Stimulated activated naive CD8-positive, alpha-beta T cell treated with anti-CD3 and anti-CD28 coated beads, Interleukin-15, Interleukin-2, amounts not matched to agents 100 ng/mL and 50 ng/mL, for 24 hours (primary cell): ENCODE results near the gene ERP27.

Source experiments
- H3K27ac Mint-ChIP-seq: one replicate; pipeline ENCODE4 v1.8.0; 2021; ENCODE audit warnings: mild to moderate bottlenecking, mixed read lengths
- H3K27me3 Mint-ChIP-seq: one replicate; pipeline ENCODE4 v1.8.0; 2021; ENCODE audit warnings: mixed read lengths
- H3K36me3 Mint-ChIP-seq: one replicate; pipeline ENCODE4 v1.8.0; 2021; ENCODE audit warnings: low read depth, mixed read lengths
- H3K4me1 Mint-ChIP-seq: one replicate; pipeline ENCODE4 v1.8.0; 2021; ENCODE audit warnings: low read depth, mixed read lengths
- H3K4me3 Mint-ChIP-seq: one replicate; pipeline ENCODE4 v1.8.0; 2021; ENCODE audit warnings: mild to moderate bottlenecking, mixed read lengths
- H3K9me3 Mint-ChIP-seq: one replicate; pipeline ENCODE4 v1.8.0; 2021; ENCODE audit warnings: mixed read lengths

Gene ERP27

DNA sequence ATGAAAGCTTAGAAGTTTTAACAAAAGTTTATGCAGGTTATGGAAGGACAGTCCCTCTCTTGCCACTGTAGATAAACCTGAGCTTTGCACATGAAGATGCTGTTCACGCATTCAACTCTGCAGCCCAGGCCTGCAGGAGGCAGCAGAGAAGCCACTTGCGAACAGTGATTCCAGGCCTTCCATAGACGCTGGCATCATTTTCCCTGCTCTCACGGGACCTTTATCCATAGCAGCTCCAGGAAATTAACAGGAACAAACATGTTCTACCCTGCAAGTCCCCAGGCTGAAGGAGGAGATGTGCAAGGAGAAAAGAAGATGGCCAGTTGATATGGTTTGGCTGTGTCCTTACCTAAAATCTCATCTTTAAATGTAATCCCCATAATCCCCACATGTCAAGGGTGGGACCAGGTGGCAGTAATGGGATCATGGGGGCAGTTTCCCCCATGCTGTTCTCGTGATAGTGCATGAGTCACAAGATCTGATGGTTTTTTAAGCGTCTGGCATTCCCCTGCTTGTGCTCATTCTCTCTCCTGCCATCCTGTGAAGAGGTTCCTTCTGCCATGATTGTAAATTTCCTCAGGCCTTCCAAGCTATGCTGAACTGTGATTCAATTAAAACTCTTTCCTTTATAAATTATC lies 2.0 kb downstream of the ERP27 start:
- Mint-ChIP-seq H3K27ac (no peak overlapping the region), H3K36me3 (peaks cover 70% of the 10 kb centered on the region)

DNA sequence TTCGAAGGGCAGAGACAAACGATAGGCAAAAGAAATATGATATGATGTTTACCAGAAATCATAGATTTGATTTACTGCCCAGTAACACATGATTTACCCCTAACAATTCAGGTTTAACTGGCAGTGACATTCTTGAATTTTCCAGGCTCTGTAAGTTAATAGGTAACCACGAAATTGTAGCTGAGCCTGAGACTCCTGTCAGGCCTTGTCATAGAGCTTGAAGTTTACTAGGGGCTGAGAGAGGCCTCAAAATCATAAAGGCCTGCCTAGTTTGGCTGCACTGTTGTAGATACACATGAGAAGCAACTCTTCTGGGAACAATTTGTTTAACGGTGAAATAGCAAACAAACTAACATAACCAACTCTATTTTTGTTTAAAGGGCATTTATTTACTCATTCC lies 3.3 kb downstream of the ERP27 start:
- H3K27ac Mint-ChIP-seq: no peak overlapping the region
- no peaks in the 10 kb centered on the region for H3K27me3 Mint-ChIP-seq
- no peaks in the 10 kb centered on the region for H3K9me3 Mint-ChIP-seq
- H3K4me1 Mint-ChIP-seq: peaks cover 42% of the 10 kb centered on the region
- peaks cover 57% of the 10 kb centered on the region for H3K36me3 Mint-ChIP-seq
- H3K4me3 Mint-ChIP-seq: no peak overlapping the region

More for the DNA sequence above, 2.0 kb downstream of the ERP27 start:
- Mint-ChIP-seq H3K4me3 (no peak overlapping the region), H3K9me3 (no peaks in the 10 kb centered on the region), H3K4me1 (peaks cover 44% of the 10 kb centered on the region), H3K27me3 (no peaks in the 10 kb centered on the region)

DNA sequence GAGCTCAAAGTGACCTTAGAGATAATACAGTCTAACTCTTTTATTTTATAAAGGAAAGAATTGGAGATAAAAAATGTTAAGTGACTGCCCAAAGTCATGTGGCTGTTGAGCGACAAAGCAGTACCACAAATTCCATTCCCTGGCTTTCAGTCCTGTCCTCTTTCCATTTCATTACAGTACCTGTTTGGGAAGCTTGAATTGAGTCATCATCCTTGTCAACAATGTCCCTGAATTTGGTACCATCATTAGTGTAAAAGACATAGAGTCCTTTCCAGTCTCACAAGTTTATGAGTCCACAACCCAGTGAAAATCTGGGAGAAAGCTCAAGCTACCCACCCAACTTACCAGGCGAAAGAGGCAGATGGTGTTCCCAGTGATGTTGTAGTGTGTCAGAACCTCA lies 3.8 kb downstream of the ERP27 start:
- H3K27ac Mint-ChIP-seq: no peak overlapping the region
- H3K27me3 Mint-ChIP-seq: no peaks in the 10 kb centered on the region
- H3K4me3 Mint-ChIP-seq: no peak overlapping the region
- H3K4me1 Mint-ChIP-seq: peaks cover 36% of the 10 kb centered on the region
- H3K36me3 Mint-ChIP-seq: peaks cover 52% of the 10 kb centered on the region
- H3K9me3 Mint-ChIP-seq: no peaks in the 10 kb centered on the region

DNA sequence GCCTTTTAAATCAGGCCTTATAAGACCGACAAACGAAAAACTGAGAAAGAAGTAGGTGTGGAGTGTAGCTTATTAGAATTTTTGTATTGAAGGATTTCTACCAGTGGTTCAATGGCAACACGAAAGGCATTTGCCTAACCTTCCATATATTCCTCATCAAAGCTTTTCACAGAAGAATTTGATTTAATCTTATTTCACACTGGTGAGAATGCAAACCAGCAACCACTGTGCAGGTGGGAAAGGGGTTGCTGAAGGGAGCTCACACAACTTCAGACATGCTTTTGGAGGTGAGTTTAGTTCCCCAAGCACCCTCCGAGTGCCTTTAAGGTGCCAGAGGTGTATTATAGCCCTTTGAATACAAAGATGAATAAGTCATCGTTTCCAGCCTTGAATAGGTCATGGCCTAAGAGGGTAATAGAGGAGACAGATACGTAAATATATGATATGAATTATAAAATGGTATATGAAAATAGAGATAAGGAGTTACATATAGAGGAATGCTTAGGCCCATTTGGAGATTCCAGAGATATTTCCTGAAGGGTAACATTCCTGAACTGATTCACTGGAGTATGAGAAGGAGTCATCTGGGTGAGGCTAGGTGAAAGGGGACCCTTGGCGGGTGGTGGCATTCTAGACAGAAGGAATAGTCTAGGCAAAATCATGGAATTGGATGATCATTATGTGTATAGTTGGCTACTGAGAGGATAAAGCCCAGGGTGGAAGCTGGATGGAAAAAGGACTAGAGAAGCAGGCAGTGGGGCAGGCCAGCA lies 6.4 kb downstream of the ERP27 start:
- H3K27me3 Mint-ChIP-seq: no peaks in the 10 kb centered on the region
- H3K27ac Mint-ChIP-seq: no peak overlapping the region
- peaks cover 14% of the 10 kb centered on the region for H3K4me1 Mint-ChIP-seq
- H3K4me3 Mint-ChIP-seq: no peak overlapping the region
- H3K36me3 Mint-ChIP-seq: peaks cover 43% of the 10 kb centered on the region
- H3K9me3 Mint-ChIP-seq: no peaks in the 10 kb centered on the region

DNA sequence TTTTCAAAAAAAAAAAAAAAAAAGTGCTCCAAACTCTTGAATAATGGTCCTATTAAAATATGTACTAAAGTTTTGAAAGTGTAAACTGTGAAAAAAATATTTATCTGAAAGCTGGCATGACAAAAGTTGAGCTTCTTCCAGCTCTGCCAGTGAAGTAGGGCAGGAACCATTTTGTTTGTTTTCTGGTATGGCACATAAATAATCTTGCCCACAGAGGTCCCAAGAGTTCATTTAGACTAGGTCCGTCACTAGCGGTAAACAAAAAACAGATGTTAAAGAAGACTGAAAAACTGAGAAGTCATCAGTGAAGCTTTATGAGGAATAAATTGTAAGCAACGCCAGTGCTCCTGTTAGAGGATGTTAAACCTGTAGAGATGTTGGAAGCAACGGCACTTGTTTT lies 7.0 kb downstream of the ERP27 start:
- Mint-ChIP-seq H3K27ac (no peak overlapping the region), H3K9me3 (no peaks in the 10 kb centered on the region), H3K27me3 (no peaks in the 10 kb centered on the region), H3K4me1 (peaks cover 10% of the 10 kb centered on the region), H3K36me3 (peaks cover 37% of the 10 kb centered on the region), H3K4me3 (no peak overlapping the region)

DNA sequence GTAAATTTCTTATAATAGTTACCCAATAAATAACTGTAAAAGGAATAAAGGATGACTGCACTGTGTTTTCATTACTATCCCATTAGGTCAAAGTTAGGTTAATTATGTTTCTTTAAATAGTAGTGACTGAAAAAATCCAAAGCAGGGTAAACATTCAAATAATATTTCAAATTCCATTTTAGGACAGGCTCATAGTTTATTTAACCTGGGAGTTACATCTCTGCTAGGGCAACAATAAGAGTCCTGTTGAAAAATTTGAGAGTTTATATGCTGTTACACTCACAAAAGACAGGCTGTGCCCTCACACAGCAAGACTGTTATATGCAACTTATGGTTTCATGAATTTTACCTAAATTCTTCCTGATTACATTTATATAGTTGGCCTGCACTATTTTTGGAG lies 8.0 kb downstream of the ERP27 start:
- peaks cover 37% of the 10 kb centered on the region for H3K36me3 Mint-ChIP-seq

DNA sequence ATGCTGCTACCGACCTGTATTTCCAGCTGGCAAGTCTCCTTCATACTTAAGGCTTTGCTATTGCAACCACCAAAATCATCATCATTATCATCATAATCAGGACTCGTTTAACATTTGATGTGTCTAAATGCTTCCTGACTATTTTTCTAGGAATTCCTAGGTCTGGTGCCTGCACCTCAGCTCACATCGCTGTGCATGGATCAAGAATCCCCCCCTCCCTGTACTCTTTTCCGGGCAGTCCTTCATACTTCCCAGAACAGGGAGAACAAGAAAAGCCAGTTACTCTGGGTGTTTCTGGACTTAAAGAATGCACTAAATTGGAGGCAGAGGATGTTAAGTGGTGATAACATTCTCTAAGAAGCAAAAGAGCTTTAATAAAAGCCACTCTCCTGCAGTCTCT lies 9.4 kb downstream of the ERP27 start:
- no peak overlapping the region for H3K27ac Mint-ChIP-seq
- no peaks in the 10 kb centered on the region for H3K27me3 Mint-ChIP-seq
- peaks cover 4% of the 10 kb centered on the region for H3K4me1 Mint-ChIP-seq
- peaks cover 29% of the 10 kb centered on the region for H3K36me3 Mint-ChIP-seq
- H3K9me3 Mint-ChIP-seq: no peaks in the 10 kb centered on the region
- H3K4me3 Mint-ChIP-seq: no peak overlapping the region

More for the DNA sequence above, 8.0 kb downstream of the ERP27 start:
- Mint-ChIP-seq H3K4me3 (no peak overlapping the region), H3K4me1 (peaks cover 10% of the 10 kb centered on the region), H3K27me3 (no peaks in the 10 kb centered on the region), H3K27ac (no peak overlapping the region), H3K9me3 (no peaks in the 10 kb centered on the region)

DNA sequence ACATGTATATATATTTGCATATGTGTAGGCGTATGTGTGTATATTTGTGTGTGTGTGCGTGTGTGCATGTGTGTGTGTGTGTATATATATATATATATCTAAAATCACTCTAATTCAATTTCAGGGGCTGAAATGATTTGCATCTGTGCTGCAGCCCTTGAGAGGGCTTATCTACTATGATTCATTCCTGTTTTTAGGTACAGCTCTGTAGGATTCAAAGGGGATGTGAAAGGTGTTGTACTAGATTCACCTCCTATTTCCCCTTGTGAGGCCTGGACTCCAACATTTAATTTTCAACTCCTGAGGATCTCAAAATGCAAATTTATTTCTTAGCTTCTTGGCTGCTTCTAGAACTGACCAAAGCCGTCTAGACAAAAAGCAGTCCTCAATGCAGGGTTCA lies 11.1 kb downstream of the ERP27 start:
- H3K27me3 Mint-ChIP-seq: no peaks in the 10 kb centered on the region
- H3K9me3 Mint-ChIP-seq: no peaks in the 10 kb centered on the region
- no peak overlapping the region for H3K4me3 Mint-ChIP-seq
- H3K36me3 Mint-ChIP-seq: peaks cover 12% of the 10 kb centered on the region
- no peak overlapping the region for H3K27ac Mint-ChIP-seq
- H3K4me1 Mint-ChIP-seq: no peaks in the 10 kb centered on the region

DNA sequence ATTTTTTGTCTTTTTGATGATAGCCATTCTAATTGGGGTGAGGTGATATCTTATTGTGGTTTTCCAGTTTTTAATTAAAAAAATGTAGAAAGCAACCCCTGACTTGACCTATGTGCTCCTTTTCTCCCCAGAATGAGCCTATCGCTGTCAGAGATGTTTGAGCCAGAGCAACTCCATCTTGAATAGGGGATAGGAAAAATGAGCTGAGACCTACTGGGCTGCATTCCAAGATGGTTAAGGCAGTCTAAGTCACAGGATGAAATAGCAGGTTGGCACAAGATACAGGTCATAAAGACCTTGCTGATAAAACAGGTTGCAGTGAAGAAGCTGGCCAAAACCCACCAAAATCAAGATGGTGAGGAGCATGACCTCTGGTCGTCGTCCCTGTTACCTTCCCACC lies 13.8 kb downstream of the ERP27 start:
- H3K27me3 Mint-ChIP-seq: no peaks in the 10 kb centered on the region
- peaks cover 21% of the 10 kb centered on the region for H3K36me3 Mint-ChIP-seq
- H3K9me3 Mint-ChIP-seq: no peaks in the 10 kb centered on the region
- H3K4me1 Mint-ChIP-seq: peaks cover 19% of the 10 kb centered on the region
- H3K27ac Mint-ChIP-seq: no peak overlapping the region
- H3K4me3 Mint-ChIP-seq: no peak overlapping the region

DNA sequence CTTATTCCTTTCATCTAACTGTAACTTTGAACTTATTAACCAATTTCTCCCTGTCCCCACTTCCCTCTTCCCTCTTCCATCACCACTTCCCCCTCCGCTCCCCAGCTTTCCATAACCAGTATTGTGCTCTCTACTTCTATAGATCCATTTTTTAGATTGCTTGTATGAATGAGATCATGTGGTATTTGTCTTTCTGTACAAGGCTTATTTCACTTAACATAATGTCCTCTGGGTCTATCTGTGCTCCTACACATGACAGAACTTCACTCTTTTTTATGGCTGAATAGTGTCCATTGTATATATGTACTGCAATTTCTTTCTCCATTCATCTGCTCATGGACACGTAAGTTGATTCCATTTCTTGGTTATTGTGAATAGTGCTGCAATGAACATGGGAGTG lies 14.4 kb downstream of the ERP27 start:
- Mint-ChIP-seq H3K4me3 (no peak overlapping the region), H3K4me1 (peaks cover 22% of the 10 kb centered on the region), H3K27ac (no peak overlapping the region), H3K27me3 (no peaks in the 10 kb centered on the region), H3K36me3 (peaks cover 25% of the 10 kb centered on the region), H3K9me3 (no peaks in the 10 kb centered on the region)

DNA sequence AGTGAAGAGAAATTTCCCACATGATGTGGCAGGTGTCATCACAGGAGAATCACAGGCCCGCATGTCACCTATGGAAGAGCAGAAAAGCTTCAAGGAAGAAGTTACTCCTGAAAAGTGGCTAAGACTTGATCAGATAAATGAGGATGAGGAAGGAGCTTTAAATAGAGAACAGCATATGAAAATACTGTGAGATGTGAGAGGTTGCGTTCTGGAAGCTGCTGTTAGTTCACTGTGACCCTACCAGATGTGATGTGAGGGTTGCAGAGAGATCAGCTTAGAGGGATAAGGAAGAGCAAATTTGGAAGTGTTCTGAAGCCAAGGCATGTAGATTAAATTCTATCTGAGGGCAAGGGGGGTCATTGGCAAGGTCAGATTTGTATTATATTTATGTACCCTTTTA lies 17.1 kb downstream of the ERP27 start:
- peaks cover 22% of the 10 kb centered on the region for H3K4me1 Mint-ChIP-seq
- no peaks in the 10 kb centered on the region for H3K27me3 Mint-ChIP-seq
- H3K4me3 Mint-ChIP-seq: no peak overlapping the region
- peaks cover 43% of the 10 kb centered on the region for H3K36me3 Mint-ChIP-seq
- H3K27ac Mint-ChIP-seq: peak overlapping the region; percentile 76
- no peaks in the 10 kb centered on the region for H3K9me3 Mint-ChIP-seq

DNA sequence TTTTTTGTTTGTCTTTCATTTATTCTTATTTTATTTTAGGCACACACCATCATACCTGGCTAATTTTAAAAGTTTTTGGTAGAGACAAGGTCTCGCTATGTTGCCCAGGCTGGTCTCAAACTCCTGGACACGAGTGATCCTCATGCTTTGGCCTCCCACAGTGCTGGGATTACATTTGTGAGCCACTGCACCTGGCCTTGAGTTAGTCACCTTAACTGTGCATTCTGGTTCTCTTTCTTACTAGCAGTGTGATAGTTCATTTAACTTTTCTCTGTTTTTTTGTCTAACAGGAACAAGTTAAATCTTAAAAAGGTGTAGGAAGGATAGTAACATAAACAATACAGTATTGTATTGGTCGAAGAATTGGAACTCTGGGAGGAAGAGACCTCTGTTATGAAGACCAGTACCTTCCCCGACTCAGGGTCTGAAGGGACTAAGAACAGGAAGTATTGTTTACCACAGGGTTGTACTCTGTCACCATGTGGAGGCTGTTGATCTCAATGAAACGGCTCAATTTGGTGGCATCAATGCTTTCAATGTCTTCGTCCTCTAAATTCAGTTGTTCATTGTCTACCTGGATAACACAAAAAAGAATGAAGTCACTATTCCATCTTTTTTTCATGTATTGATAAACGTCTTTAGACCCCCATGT lies 17.7 kb downstream of the ERP27 start:
- H3K4me3 Mint-ChIP-seq: no peak overlapping the region
- peaks cover 49% of the 10 kb centered on the region for H3K36me3 Mint-ChIP-seq
- H3K27me3 Mint-ChIP-seq: no peaks in the 10 kb centered on the region
- peaks cover 25% of the 10 kb centered on the region for H3K4me1 Mint-ChIP-seq
- no peaks in the 10 kb centered on the region for H3K9me3 Mint-ChIP-seq
- peak overlapping the region; percentile 76 for H3K27ac Mint-ChIP-seq

DNA sequence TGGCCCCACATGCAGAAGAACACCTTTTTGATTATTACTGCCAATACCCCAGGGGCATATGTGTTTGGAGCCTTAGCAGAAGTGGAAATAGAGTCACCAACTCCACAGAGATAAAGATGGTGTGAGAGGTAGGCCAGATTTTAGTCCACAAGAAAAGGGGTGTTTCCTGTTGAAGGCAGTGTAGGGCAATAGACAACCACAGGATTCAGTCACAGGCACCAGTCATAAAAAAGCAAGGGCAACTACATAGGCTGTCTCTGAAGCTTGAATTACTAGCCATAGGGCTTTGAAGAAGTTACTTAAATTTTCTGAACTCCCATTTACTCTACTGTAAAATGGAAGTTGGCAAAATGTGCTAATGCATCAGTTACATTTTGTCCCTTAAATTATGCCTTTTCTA lies 18.9 kb downstream of the ERP27 start:
- peaks cover 37% of the 10 kb centered on the region for H3K4me1 Mint-ChIP-seq
- no peaks in the 10 kb centered on the region for H3K27me3 Mint-ChIP-seq
- H3K27ac Mint-ChIP-seq: no peak overlapping the region
- peaks cover 60% of the 10 kb centered on the region for H3K36me3 Mint-ChIP-seq
- no peak overlapping the region for H3K4me3 Mint-ChIP-seq
- H3K9me3 Mint-ChIP-seq: no peaks in the 10 kb centered on the region

DNA sequence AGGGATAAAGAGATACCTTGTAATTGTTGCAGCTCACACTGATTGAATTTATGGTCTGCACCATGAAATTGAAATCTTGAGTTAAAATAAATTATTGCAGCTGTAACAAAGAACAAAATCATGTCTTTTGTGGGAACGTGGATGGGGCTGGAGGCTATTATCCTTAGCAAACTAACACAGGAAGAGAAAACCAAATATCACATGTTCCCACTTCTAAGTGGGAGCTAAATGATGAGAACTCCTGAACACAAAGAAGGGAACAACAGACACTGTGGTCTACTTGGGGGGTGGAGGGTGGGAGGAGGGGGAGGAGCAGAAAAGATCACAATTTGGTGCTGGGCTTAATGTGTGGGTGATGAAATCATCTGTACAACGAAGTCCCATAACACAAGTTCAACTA lies 22.6 kb downstream of the ERP27 start:
- H3K36me3 Mint-ChIP-seq: peaks cover 70% of the 10 kb centered on the region
- H3K27me3 Mint-ChIP-seq: no peaks in the 10 kb centered on the region
- no peak overlapping the region for H3K27ac Mint-ChIP-seq
- H3K4me1 Mint-ChIP-seq: peaks cover 47% of the 10 kb centered on the region
- H3K9me3 Mint-ChIP-seq: no peaks in the 10 kb centered on the region
- no peak overlapping the region for H3K4me3 Mint-ChIP-seq

DNA sequence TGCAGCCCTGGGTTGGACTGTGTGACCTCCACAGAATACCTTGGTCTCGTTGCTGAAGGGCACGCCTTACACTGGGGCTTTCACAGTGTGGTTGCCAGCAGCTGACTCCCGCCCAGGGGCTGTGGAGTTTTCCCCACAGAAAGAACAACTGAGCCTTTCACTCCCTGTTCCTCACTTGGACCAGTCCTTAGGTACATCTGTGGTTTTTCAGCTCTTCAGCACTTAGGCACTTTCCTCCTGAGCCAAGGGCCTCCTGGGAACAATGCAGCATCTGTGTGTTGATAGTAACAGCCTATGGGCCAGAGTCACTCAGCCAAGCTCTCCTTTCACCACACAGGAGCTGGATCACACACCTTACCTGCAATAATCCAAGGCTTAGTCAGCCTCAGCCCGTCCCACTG lies 25.0 kb downstream of the ERP27 start:
- Mint-ChIP-seq H3K9me3 (peaks cover 1% of the 10 kb centered on the region), H3K27ac (no peak overlapping the region), H3K36me3 (peaks cover 54% of the 10 kb centered on the region), H3K4me1 (peaks cover 53% of the 10 kb centered on the region), H3K27me3 (no peaks in the 10 kb centered on the region), H3K4me3 (no peak overlapping the region)
